AG04450 (cell line): ENCODE data around the gene PDPN. TPM values are rescaled to one million over a fixed set of nuclear protein-coding genes. Genes with fewer than 3 reads are reported as not detected.

ENCODE experiments used
- CTCF ChIA-PET: fragments of 300-600, 350-600 bp; formaldehyde crosslinking; extraction: SDS; loops from one replicate; lab custom pipeline; 2022; ENCODE audit warnings: antibody characterized with exemption, inconsistent platforms; lab: Charles Lee
- POLR2A ChIA-PET: fragments of 350-600 bp; formaldehyde crosslinking; extraction: SDS; loops from one replicate; lab custom pipeline; 2021; ENCODE audit warnings: antibody characterized with exemption, inconsistent platforms; lab: Yijun Ruan, JAX
- DNase-seq: peaks from one replicate; pipeline ENCODE4 v3.0.0-alpha.2; 2011; ENCODE audit warnings: low read depth, low spot score
- H3K27ac ChIP-seq: one replicate; pipeline ENCODE4 v1.5.1; 2012; ENCODE audit warnings: low read depth, low read length, control low read depth
- H3K27me3 ChIP-seq: one replicate; pipeline ENCODE4 v1.6.0; 2012; ENCODE audit warnings: low read length; ENCODE audit not compliant: control insufficient read depth, insufficient read depth
- H3K4me3 ChIP-seq: 2 replicates; pipeline ENCODE4 v1.5.1; 2011; ENCODE audit warnings: mild to moderate bottlenecking, low read depth, low read length, control low read depth
- H3K9me3 ChIP-seq: 2 replicates; pipeline ENCODE4 v1.5.1; 2012; ENCODE audit warnings: low read length; ENCODE audit not compliant: control insufficient read depth, insufficient read depth
- polyA plus RNA-seq: library from polyadenylated mRNA; depleted of rRNA; stranded (reverse); fragments of >200 nt; gene quantifications from 2 replicates; pipeline ENCODE4 v1.2.3, GENCODE V29; 2011
- TF ChIP-seq, protein P1 (sequence below): IDR thresholded peaks from 2 replicates; pipeline ENCODE4 v1.5.1; 2011; ENCODE audit warnings: low read depth, low read length, control low read depth, inconsistent platforms

PDPN gene
- polyA plus RNA-seq, 1 experiment = 0.55 TPM

DNA sequence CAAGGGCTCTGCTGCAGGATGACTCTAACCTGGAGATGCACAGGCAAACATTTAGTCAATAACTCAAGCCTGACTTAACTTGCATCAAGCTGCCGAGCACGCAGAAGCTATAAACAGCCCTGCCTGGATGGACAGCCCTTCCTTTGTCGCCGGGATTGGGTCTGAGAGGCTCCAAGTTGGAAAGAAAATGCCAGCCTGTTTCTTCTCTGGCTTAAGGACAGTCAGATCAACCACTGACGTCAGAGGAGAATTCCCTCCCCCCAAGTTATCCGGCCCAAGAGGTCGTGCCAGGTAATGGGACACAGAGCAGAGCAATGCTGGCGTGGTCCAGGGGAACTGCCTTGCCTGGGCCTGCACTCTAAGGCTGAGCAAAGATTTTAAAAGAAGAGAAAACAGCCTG, 42.8 kb upstream of the PDPN start:
- Histone ChIP-seq H3K27ac (no peak overlapping the region), H3K27me3 (no peaks in the 10 kb centered on the region), H3K4me3 (no peak overlapping the region), H3K9me3 (peaks cover 79% of the 10 kb centered on the region)
- ChIA-PET POLR2A (no interaction called here), CTCF (no interaction called here)
- no peak for DNase-seq
- TF ChIP-seq, protein P1, sequence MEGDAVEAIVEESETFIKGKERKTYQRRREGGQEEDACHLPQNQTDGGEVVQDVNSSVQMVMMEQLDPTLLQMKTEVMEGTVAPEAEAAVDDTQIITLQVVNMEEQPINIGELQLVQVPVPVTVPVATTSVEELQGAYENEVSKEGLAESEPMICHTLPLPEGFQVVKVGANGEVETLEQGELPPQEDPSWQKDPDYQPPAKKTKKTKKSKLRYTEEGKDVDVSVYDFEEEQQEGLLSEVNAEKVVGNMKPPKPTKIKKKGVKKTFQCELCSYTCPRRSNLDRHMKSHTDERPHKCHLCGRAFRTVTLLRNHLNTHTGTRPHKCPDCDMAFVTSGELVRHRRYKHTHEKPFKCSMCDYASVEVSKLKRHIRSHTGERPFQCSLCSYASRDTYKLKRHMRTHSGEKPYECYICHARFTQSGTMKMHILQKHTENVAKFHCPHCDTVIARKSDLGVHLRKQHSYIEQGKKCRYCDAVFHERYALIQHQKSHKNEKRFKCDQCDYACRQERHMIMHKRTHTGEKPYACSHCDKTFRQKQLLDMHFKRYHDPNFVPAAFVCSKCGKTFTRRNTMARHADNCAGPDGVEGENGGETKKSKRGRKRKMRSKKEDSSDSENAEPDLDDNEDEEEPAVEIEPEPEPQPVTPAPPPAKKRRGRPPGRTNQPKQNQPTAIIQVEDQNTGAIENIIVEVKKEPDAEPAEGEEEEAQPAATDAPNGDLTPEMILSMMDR = no peak

DNA sequence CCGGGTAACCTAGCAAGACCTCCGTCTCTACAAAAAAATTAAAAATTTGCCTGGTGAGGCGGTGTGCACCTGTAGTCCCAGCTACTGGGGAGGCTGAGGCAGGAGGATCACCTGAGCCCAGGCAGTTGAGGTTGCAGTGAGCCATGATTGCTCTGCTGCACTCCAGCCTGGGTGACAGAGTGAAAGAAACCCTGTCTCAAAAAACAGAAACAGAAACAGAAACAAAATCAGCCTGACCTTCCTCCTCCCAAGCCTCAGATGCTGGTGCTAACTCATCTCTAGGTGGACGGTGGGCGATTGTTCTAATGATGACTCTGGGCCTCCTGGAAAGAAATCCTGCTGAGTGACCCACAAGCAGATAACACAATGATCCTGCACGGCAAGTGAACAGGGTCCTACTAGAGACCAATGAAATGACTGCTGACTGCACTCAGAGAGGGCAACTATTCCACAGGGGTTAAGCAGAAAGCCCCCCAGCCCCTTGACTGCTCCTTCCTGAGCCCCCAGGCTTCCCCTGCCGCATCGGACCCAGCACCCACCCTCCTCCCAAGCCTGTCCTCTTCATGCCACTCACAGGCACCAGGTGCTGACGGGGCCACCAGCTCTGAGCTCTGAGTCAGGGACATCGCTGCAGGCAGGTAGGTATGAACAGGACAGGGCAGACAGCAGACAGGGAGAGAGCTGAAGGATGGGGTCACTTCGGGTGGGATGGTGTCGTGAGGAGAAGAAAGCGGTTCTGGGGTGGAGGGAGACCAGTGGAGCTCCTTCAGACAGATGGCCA, 42.0 kb upstream of the PDPN start:
- H3K9me3 ChIP-seq = peaks cover 75% of the 10 kb centered on the region
- DNase-seq = no peak
- TF ChIP-seq, protein P1 = no peak
- no peak overlapping the region for H3K4me3 ChIP-seq
- no peak overlapping the region for H3K27ac ChIP-seq
- ChIA-PET POLR2A (no interaction called here), CTCF (no interaction called here)
- no peaks in the 10 kb centered on the region for H3K27me3 ChIP-seq

DNA sequence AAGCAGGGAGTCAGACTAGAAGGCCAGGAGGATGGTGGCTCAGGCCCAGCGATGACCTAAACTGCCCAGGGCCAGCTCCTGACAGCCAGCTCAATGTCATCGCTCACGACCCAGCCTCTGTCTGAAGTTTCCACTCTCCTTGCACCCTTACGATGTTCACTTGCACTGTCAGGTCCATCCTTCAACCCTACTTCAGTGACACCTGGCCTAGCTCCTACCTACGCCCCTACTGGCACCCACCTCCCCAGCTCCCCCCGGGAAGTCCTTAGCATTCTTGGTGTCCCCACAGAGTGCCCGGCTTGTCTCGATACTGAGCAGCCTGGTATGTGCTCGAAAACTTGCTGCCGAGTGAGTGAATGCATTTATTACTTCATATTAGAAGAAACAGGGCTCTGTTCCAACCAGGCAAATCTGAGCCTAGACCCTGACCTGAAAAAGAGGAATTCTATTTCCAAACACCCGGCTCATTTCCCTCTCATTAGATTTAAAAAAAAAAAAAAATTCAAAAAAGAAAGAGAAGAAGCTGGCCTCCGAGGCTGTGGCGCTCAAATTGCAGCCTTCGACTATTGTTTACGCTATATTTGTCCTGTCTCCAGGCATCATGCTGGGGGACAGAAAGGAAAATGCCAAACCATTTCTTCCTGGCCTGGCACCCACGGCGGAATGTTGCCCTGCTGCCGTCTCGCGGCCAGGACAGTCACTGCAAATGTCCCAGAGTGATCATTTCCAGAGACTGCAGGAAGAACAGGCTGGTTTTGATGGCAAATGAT, 40.0 kb upstream of the PDPN start:
- no peak for DNase-seq
- Histone ChIP-seq H3K9me3 (peaks cover 76% of the 10 kb centered on the region), H3K4me3 (no peak overlapping the region), H3K27ac (no peak overlapping the region), H3K27me3 (no peaks in the 10 kb centered on the region)
- TF ChIP-seq, protein P1 = no peak
- ChIA-PET POLR2A (no interaction called here), CTCF (no interaction called here)

DNA sequence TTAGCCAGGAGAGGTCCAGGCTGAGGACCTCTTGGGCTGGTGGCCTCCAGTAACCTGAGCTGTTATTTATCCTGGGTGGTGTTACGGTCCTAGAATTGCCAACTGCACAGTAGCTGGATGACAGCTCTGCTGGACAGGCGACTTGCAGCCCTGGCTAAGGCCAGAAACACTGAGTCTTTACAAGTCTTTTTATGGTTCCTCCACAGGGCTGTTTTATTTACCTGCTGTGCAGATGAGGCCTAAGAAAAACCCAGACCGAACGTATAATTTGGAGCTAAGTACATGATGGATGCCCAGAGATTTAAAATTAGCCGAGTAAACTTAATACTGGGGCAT, 39.4 kb upstream of the PDPN start:
- Histone ChIP-seq H3K9me3 (peaks cover 76% of the 10 kb centered on the region), H3K4me3 (no peak overlapping the region), H3K27ac (no peak overlapping the region), H3K27me3 (no peaks in the 10 kb centered on the region)
- TF ChIP-seq, protein P1 = no peak
- ChIA-PET CTCF (no interaction called here), POLR2A (no interaction called here)
- no peak for DNase-seq

DNA sequence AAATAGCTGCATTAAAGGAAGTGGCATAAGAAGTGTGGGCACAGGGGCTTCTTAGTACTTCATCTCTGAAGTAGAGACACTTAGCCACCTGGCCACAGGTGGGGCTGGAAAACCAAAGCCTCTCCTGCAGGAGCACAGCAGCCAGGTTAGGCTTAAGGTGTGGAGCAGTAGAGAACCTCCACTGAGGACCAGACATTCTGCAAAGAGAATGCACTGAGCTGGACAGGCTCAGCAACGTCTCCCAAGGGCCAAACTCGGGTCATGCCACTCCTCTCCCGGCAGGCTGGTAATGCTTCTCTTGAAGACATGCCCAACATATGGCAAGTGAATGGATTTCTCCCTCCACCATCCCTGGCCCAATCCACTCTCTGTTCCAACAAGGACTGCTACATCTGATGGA, 36.8 kb upstream of the PDPN start:
- Histone ChIP-seq H3K9me3 (peaks cover 60% of the 10 kb centered on the region), H3K27me3 (no peaks in the 10 kb centered on the region), H3K27ac (no peak overlapping the region), H3K4me3 (no peak overlapping the region)
- ChIA-PET POLR2A (no interaction called here), CTCF (no interaction called here)
- no peak for DNase-seq
- TF ChIP-seq, protein P1 = no peak
